ENCODE data around the gene NR0B2. TPM values are rescaled to one million over a fixed set of nuclear protein-coding genes. Genes with fewer than 3 reads are reported as not detected.
A peak's percentile ranks its signal among the peaks of the same experiment; 100 is the strongest.

The NR0B2 gene
- total and polyA plus RNA-seq, 2 of the 13 experiments (the other 11 are each of a cell fraction or from before 2014, with no cell fraction given): 72.5 to 133 TPM

- no peak for TF ChIP-seq REST (IDR thresholded peaks at IDR 0.05; ENCODE audit: borderline replicate concordance in 1 of 2, low read depth in 1 of 2, low read length in 2 of 2)
- TF ChIP-seq NR2F2 (IDR thresholded peaks at IDR 0.05; ENCODE audit: borderline replicate concordance, low read depth): no peak
- TF ChIP-seq ARNT (IDR thresholded peaks at IDR 0.05): no peak
- TF ChIP-seq SYNCRIP (IDR thresholded peaks at IDR 0.05; ENCODE audit: insufficient read depth, low read depth, low read length): no peak
- no peak for TF ChIP-seq DMTF1 (CRISPR knock-in tag; IDR thresholded peaks at IDR 0.05)
- no peak for TF ChIP-seq KMT2A (CRISPR knock-in tag; IDR thresholded peaks at IDR 0.05)
- TF ChIP-seq HDAC2 (CRISPR knock-in tag; IDR thresholded peaks at IDR 0.05): peak; percentile 43; the same call in 1 of the 2 replicates
- TF ChIP-seq ZNF343 (CRISPR knock-in tag; IDR thresholded peaks at IDR 0.05): no peak
- TF ChIP-seq POLR2AphosphoS5 (IDR thresholded peaks at IDR 0.05; ENCODE audit: low read depth, low read length): peak; percentile 27; the same call in 1 of the 2 replicates
- TF ChIP-seq KDM5B (CRISPR knock-in tag; IDR thresholded peaks at IDR 0.05; ENCODE audit: borderline replicate concordance): no peak; the same call in 1 of the 2 replicates
- TF ChIP-seq ZBTB7B (CRISPR knock-in tag; IDR thresholded peaks at IDR 0.05): peak; percentile 79; the same call in 1 of the 2 replicates
- TF ChIP-seq THRA (CRISPR knock-in tag; IDR thresholded peaks at IDR 0.05; ENCODE audit: borderline replicate concordance): peak; percentile 20; the same call in 1 of the 2 replicates
- TF ChIP-seq FOXA3 (CRISPR knock-in tag; IDR thresholded peaks at IDR 0.05): peak; percentile 68
- TF ChIP-seq MNT (IDR thresholded peaks at IDR 0.05): no peak
Observed at GRCh38 chr1:26915204-26915842, 1.5 kb upstream of the NR0B2 start (continued).

Data from HepG2 (cell line).